H1 (cell line): ENCODE measurements around the gene KHDC4. TPM values are rescaled to one million over a fixed set of nuclear protein-coding genes. Genes with fewer than 3 reads are reported as not detected.

Source experiments
- CTCF ChIA-PET: fragments of 300-600 bp; sonication (Branson Sonifier 250); formaldehyde crosslinking; loops from one replicate; lab custom pipeline; 2021; ENCODE audit not compliant: partially characterized antibody; lab: Charles Lee
- POLR2A ChIA-PET: fragments of 300-600 bp; sonication (Branson Sonifier 250); formaldehyde crosslinking; loops from one replicate; lab custom pipeline; 2021; ENCODE audit warnings: inconsistent platforms; ENCODE audit not compliant: partially characterized antibody; lab: Charles Lee
- DNase-seq, 2 experiments: peaks; one replicate each; pipeline versions ENCODE4 v3.0.0 to v3.0.0-alpha.2; 2010 to 2022; ENCODE audit warnings: low spot score in 2 of 2, low read depth in 1 of 2, mixed read lengths in 1 of 2
- FAIRE-seq: peaks from 2 replicates; lab custom pipeline; 2011; peaks lifted over from hg19 to GRCh38; lab: Jason Lieb, UNC
- H2AFZ ChIP-seq: 2 replicates; pipeline ENCODE4 v1.8.1; 2012; ENCODE audit warnings: low read length, inconsistent platforms
- H2AK5ac ChIP-seq: 2 replicates; pipeline ENCODE4 v1.6.1; 2013; ENCODE audit warnings: low read depth, low read length
- H2BK120ac ChIP-seq: replicated peaks from 2 replicates; pipeline ENCODE3; 2013; ENCODE audit warnings: low read depth, low read length, inconsistent platforms
- H2BK12ac ChIP-seq: 2 replicates; pipeline ENCODE4 v1.6.1; 2013; ENCODE audit warnings: low read depth, low read length
- H2BK15ac ChIP-seq: 2 replicates; pipeline ENCODE4 v1.6.1; 2013; ENCODE audit warnings: low read length
- H2BK20ac ChIP-seq: 2 replicates; pipeline ENCODE4 v1.6.1; 2013; ENCODE audit warnings: low read length
- H2BK5ac ChIP-seq: 2 replicates; pipeline ENCODE4 v1.6.1; 2013; ENCODE audit warnings: low read depth, low read length
- H3K14ac ChIP-seq: 2 replicates; pipeline ENCODE4 v1.6.1; 2013; ENCODE audit warnings: inconsistent platforms; ENCODE audit not compliant: insufficient read length
- H3K18ac ChIP-seq: 2 replicates; pipeline ENCODE4 v1.6.1; 2013; ENCODE audit warnings: low read length; ENCODE audit errors: extremely low read depth
- H3K23ac ChIP-seq: 2 replicates; pipeline ENCODE4 v1.6.1; 2013; ENCODE audit warnings: inconsistent platforms; ENCODE audit not compliant: insufficient read length
- H3K23me2 ChIP-seq: 2 replicates; pipeline ENCODE4 v1.6.1; 2013; ENCODE audit warnings: low read depth, low read length
- H3K27ac ChIP-seq: 2 replicates; pipeline ENCODE4 v1.6.1; 2011; ENCODE audit warnings: low read depth, low read length, inconsistent platforms
- H3K27me3 ChIP-seq, 4 experiments: replicated peaks in 1 of 4; 1 replicate in 1 of 4; 2 replicates in 3 of 4; pipeline versions ENCODE4 v1.6.1 to v1.8.1; 2011 to 2013; ENCODE audit warnings: low read length in 3 of 4, mild to moderate bottlenecking in 3 of 4, inconsistent platforms in 2 of 4, mixed read lengths in 2 of 4, moderate library complexity in 1 of 4; ENCODE audit not compliant: control insufficient read depth in 3 of 4, insufficient read depth in 3 of 4; ENCODE audit errors: extremely low read depth in 1 of 4
- H3K36me3 ChIP-seq, 4 experiments: 2 replicates each; pipeline versions ENCODE4 v1.6.1 to v1.8.1; 2011 to 2013; ENCODE audit warnings: mild to moderate bottlenecking in 4 of 4, low read length in 3 of 4, moderate library complexity in 2 of 4, control low read depth in 1 of 4, inconsistent platforms in 1 of 4; ENCODE audit not compliant: insufficient read depth in 4 of 4, control insufficient read depth in 2 of 4
- H3K4ac ChIP-seq: replicated peaks from 2 replicates; pipeline ENCODE3; 2013; ENCODE audit warnings: low read length, low read depth, mixed read lengths, inconsistent platforms; ENCODE audit not compliant: insufficient read length
- H3K4me1 ChIP-seq, 4 experiments: replicated peaks in 1 of 4; 1 replicate in 1 of 4; 2 replicates in 3 of 4; pipeline versions ENCODE4 v1.6.1 to v1.8.1; 2011 to 2013; ENCODE audit warnings: low read length in 3 of 4, inconsistent platforms in 2 of 4, mixed read lengths in 1 of 4; ENCODE audit not compliant: insufficient read depth in 4 of 4, control insufficient read depth in 3 of 4
- H3K4me2 ChIP-seq, 2 experiments: 2 replicates each; pipeline versions ENCODE4 v1.6.1 to v1.8.1; 2011 to 2013; ENCODE audit warnings: low read depth in 2 of 2, low read length in 2 of 2, control low read depth in 1 of 2, inconsistent platforms in 1 of 2, mild to moderate bottlenecking in 1 of 2; ENCODE audit not compliant: insufficient read depth in 1 of 2
- H3K4me3 ChIP-seq, 4 experiments: fragments of 200-600, 300-600 bp in 1 of 4; sonication (generic), shearing (Covaris generic), sonication (Bioruptor Twin) in 1 of 4; 2 replicates each; pipeline versions ENCODE4 v1.5.1 to v1.8.1; 2011 to 2016; ENCODE audit warnings: low read length in 4 of 4, low read depth in 3 of 4, control low read depth in 2 of 4, inconsistent platforms in 2 of 4, mild to moderate bottlenecking in 2 of 4, mixed read lengths in 1 of 4, moderate library complexity in 1 of 4; ENCODE audit not compliant: insufficient read depth in 2 of 4; ENCODE audit errors: extremely low read depth in 1 of 4
- H3K56ac ChIP-seq: replicated peaks from 2 replicates; pipeline ENCODE3; 2013; ENCODE audit warnings: low read depth, mild to moderate bottlenecking, mixed read lengths, low read length, inconsistent platforms; ENCODE audit not compliant: insufficient read length
- H3K79me1 ChIP-seq: 2 replicates; pipeline ENCODE4 v1.6.1; 2013; ENCODE audit warnings: low read depth, low read length, control low read depth
- H3K79me2 ChIP-seq, 2 experiments: 2 replicates each; pipeline versions ENCODE4 v1.6.1 to v1.8.1; 2012 to 2013; ENCODE audit warnings: low read length in 2 of 2, mild to moderate bottlenecking in 2 of 2, inconsistent platforms in 1 of 2; ENCODE audit not compliant: insufficient read depth in 2 of 2, control insufficient read depth in 1 of 2
- H3K9ac ChIP-seq, 4 experiments: replicated peaks in 1 of 4; 1 replicate in 1 of 4; 2 replicates in 3 of 4; pipeline versions ENCODE4 v1.6.1 to v1.8.1; 2011 to 2013; ENCODE audit warnings: low read depth in 3 of 4, low read length in 3 of 4, control low read depth in 2 of 4, mild to moderate bottlenecking in 2 of 4, moderate library complexity in 2 of 4, inconsistent platforms in 1 of 4; ENCODE audit errors: extremely low read depth in 1 of 4
- H3K9me3 ChIP-seq, 2 experiments: 2 replicates each; pipeline versions ENCODE4 v1.6.1 to v1.8.1; 2012 to 2013; ENCODE audit warnings: mild to moderate bottlenecking in 2 of 2, moderate library complexity in 2 of 2, control low read depth in 1 of 2, inconsistent platforms in 1 of 2, low read depth in 1 of 2, low read length in 1 of 2, mixed read lengths in 1 of 2; ENCODE audit not compliant: insufficient read depth in 2 of 2
- H4K20me1 ChIP-seq, 2 experiments: replicated peaks in 1 of 2; 2 replicates each; pipeline versions ENCODE3 to v1.8.1; 2011 to 2013; ENCODE audit warnings: inconsistent platforms in 2 of 2, low read length in 2 of 2, mild to moderate bottlenecking in 1 of 2; ENCODE audit not compliant: insufficient read depth in 2 of 2, control insufficient read depth in 1 of 2
- H4K5ac ChIP-seq: 2 replicates; pipeline ENCODE4 v1.6.1; 2013; ENCODE audit warnings: low read length, low read depth, mixed read lengths, inconsistent platforms; ENCODE audit not compliant: insufficient read length
- H4K8ac ChIP-seq: 2 replicates; pipeline ENCODE4 v1.8.0; 2013; ENCODE audit warnings: mild to moderate bottlenecking, moderate library complexity, low read length, inconsistent platforms; ENCODE audit not compliant: insufficient read depth; ENCODE audit errors: extremely low read depth
- H4K91ac ChIP-seq: replicated peaks from 2 replicates; pipeline ENCODE3; 2013; ENCODE audit warnings: low read length, mixed read lengths, inconsistent platforms; ENCODE audit not compliant: insufficient read length
- CREB1 ChIP-seq: IDR thresholded peaks from 2 replicates; pipeline ENCODE4 v1.6.1; 2012; ENCODE audit warnings: inconsistent platforms
- EP300 ChIP-seq, 2 experiments: IDR thresholded peaks; 1 replicate in 1 of 2; 2 replicates in 1 of 2; pipeline ENCODE4 v1.6.1; 2011 to 2012; ENCODE audit warnings: low read depth in 2 of 2, low read length in 2 of 2, mild to moderate bottlenecking in 2 of 2, borderline replicate concordance in 1 of 2, inconsistent platforms in 1 of 2, moderate library complexity in 1 of 2
- HDAC6 ChIP-seq: IDR thresholded peaks from one replicate; pipeline ENCODE4 v1.7.1; 2012; ENCODE audit warnings: low read depth, mild to moderate bottlenecking, inconsistent platforms, low read length, moderate library complexity
- NANOG ChIP-seq: IDR thresholded peaks from 2 replicates; pipeline ENCODE4 v1.6.1; 2011; ENCODE audit warnings: low read length, low read depth, mild to moderate bottlenecking, inconsistent platforms; ENCODE audit not compliant: insufficient read depth, poor library complexity, severe bottlenecking
- POU5F1 ChIP-seq: IDR thresholded peaks from 2 replicates; pipeline ENCODE4 v1.6.1; 2011; ENCODE audit warnings: low read depth, mild to moderate bottlenecking, low read length, moderate library complexity
- RAD21 ChIP-seq, 2 experiments: IDR thresholded peaks in 1 of 2; conservative IDR thresholded peaks in 1 of 2; 2 replicates each; pipeline ENCODE4 v1.6.1; 2011; ENCODE audit warnings: low read depth in 2 of 2, low read length in 2 of 2, improper control_type of control experiment in 1 of 2, inconsistent platforms in 1 of 2, mild to moderate bottlenecking in 1 of 2, moderate library complexity in 1 of 2
- SP2 ChIP-seq: IDR thresholded peaks from 2 replicates; pipeline ENCODE4 v1.6.1; 2012; ENCODE audit warnings: mild to moderate bottlenecking, low read length, inconsistent platforms
- WGBS, 2 experiments: shearing (Covaris generic) in 1 of 2; methylation state at CpG; one replicate each; pipeline versions ENCODE4 v1.1.6 to v1.1.7; 2013 to 2015; ENCODE audit warnings: low lambda C conversion rate in 2 of 2, mixed read lengths in 2 of 2, inconsistent platforms in 1 of 2, low coverage in 1 of 2, missing lambda C conversion rate in 1 of 2; ENCODE audit not compliant: insufficient replicate concordance in 2 of 2, insufficient coverage in 1 of 2, insufficient read length in 1 of 2; ENCODE audit errors: extremely low coverage in 1 of 2, missing lambda C conversion rate in 1 of 2; 5-methylcytosine and 5-hydroxymethylcytosine counted together
- polyA plus RNA-seq, 7 experiments: library from polyadenylated mRNA; depleted of rRNA in 3 of 7; stranded (reverse) in 5 of 7; unstranded in 2 of 7; fragments of >200 nt in 5 of 7; fragments of 200-250 nt in 2 of 7; gene quantifications; 1 replicate in 5 of 7; 2 replicates in 1 of 7; 4 replicates in 1 of 7; pipeline versions ENCODE4 v1.2.1 to v1.2.3, GENCODE V29; 2011 to 2013; ENCODE audit warnings: missing spikeins in 2 of 7, mixed read lengths in 2 of 7
- total RNA-seq: library from RNA; stranded (reverse); fragmentation: NEBNext Ultra II Directional; extraction: Animal tissue kit (Norgen Biotek cat#: 25700); gene quantifications from 2 replicates; pipeline ENCODE4 v1.2.1, GENCODE V29; 2021
- TF ChIP-seq, protein P1 (sequence below), 3 experiments: IDR thresholded peaks; 1 replicate in 2 of 3; 2 replicates in 1 of 3; pipeline versions ENCODE4 v1.5.1 to v1.6.1; 2011; ENCODE audit warnings: low read length in 3 of 3, mild to moderate bottlenecking in 3 of 3, inconsistent platforms in 2 of 3, low read depth in 1 of 3, moderate library complexity in 1 of 3; ENCODE audit not compliant: insufficient read depth in 1 of 3; ENCODE audit errors: control extremely low read depth in 1 of 3

Gene KHDC4
- total and polyA plus RNA-seq, 2 of the 8 experiments (the other 6 are each of a cell fraction or from before 2014, with no cell fraction given), result 56.6 to 81.1 TPM

- CTCF ChIA-PET, result interaction anchor here (0.7 to 9.6 kb wide), 21 partner anchors 7 to 116 kb away, joined by 3 to 126 read pairs (median 5); partner anchors contain the start of genes KHDC4 and SSR2
- Histone ChIP-seq H3K4me1 (peaks cover 31 to 49% (median 33%) of the 10 kb centered on the region in 4 experiments), H3K23ac (no peak within 1 kb of the TSS), H3K56ac (peak within 1 kb of the TSS; percentile 55), H2AFZ (no peak within 1 kb of the TSS), H3K4me2 (peak within 1 kb of the TSS; percentile 93 to 99), H2AK5ac (peak within 1 kb of the TSS; percentile 29), H2BK120ac (peak within 1 kb of the TSS; percentile 67), H4K5ac (peak within 1 kb of the TSS; percentile 90), H3K9me3 (no peaks in the 10 kb centered on the region), H2BK20ac (0 out of 2 replicates have a peak within 1 kb of the TSS, but pooled peaks have one; percentile 48), H4K8ac (peak within 1 kb of the TSS; percentile 93; the same call in 1 of the 2 replicates), H3K79me1 (peaks cover 16% of the 10 kb centered on the region), H3K36me3 (peaks cover 0 to 3% (median 0%) of the 10 kb centered on the region in 4 experiments; a peak in 1 of 8 replicates), H3K27ac (peak within 1 kb of the TSS; percentile 88), H3K4me3 (peak within 1 kb of the TSS; percentile 77 to 97 (median 90)), H3K23me2 (peaks cover 25% of the 10 kb centered on the region), H4K91ac (peak within 1 kb of the TSS; percentile 79), H4K20me1 (peaks cover 13 to 21% of the 10 kb centered on the region in 2 experiments), H3K4ac (peak within 1 kb of the TSS; percentile 91), H3K27me3 (no peaks in the 10 kb centered on the region), H3K18ac (peak within 1 kb of the TSS; percentile 95), H2BK15ac (peak within 1 kb of the TSS; percentile 40; the same call in 1 of the 2 replicates), H3K79me2 (peaks cover 32 to 44% of the 10 kb centered on the region in 2 experiments), H3K9ac (peak within 1 kb of the TSS; percentile 85 to 92 (median 87)), H3K14ac (no peak within 1 kb of the TSS), H2BK5ac (peak within 1 kb of the TSS; percentile 97), H2BK12ac (peak within 1 kb of the TSS; percentile 77; the same call in 1 of the 2 replicates)
- FAIRE-seq (no peak), DNase-seq (peak; percentile 78 to 90)
- POLR2A ChIA-PET, result interaction anchor here (0.6 to 19.2 kb wide), 27 partner anchors 6 to 303 kb away, joined by 3 to 282 read pairs (median 4); partner anchors contain the start of genes ARHGEF2, KHDC4, LAMTOR2 and MEX3A
- WGBS, 2 experiments, result 0% methylated on average over 23 of the region's 52 CpGs; no CpG with 5 or more reads in 1 of the 2 experiments
- TF ChIP-seq POU5F1, result no peak
- TF ChIP-seq EP300 (IDR thresholded peaks at IDR 0.05; ENCODE audit: borderline replicate concordance in 1 of 2, low read depth in 2 of 2, low read length in 2 of 2), result no peak; a peak in 1 of 3 replicates
- TF ChIP-seq, protein P1, sequence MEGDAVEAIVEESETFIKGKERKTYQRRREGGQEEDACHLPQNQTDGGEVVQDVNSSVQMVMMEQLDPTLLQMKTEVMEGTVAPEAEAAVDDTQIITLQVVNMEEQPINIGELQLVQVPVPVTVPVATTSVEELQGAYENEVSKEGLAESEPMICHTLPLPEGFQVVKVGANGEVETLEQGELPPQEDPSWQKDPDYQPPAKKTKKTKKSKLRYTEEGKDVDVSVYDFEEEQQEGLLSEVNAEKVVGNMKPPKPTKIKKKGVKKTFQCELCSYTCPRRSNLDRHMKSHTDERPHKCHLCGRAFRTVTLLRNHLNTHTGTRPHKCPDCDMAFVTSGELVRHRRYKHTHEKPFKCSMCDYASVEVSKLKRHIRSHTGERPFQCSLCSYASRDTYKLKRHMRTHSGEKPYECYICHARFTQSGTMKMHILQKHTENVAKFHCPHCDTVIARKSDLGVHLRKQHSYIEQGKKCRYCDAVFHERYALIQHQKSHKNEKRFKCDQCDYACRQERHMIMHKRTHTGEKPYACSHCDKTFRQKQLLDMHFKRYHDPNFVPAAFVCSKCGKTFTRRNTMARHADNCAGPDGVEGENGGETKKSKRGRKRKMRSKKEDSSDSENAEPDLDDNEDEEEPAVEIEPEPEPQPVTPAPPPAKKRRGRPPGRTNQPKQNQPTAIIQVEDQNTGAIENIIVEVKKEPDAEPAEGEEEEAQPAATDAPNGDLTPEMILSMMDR (IDR thresholded peaks at IDR 0.05; ENCODE audit: control extremely low read depth in 1 of 3, insufficient read depth in 1 of 3, low read depth in 1 of 3, low read length in 3 of 3), result peak; percentile 56 to 67 (median 65)
- no peak for TF ChIP-seq NANOG
- peak; percentile 38 to 56 for TF ChIP-seq RAD21 (IDR thresholded peaks at IDR 0.05 in 1 of 2, conservative IDR thresholded peaks at IDR 0.05 in 1 of 2; ENCODE audit: low read depth in 2 of 2, low read length in 2 of 2)
- no peak for TF ChIP-seq HDAC6
- no peak for TF ChIP-seq SP2
- peak; percentile 49; the same call in 1 of the 2 replicates for TF ChIP-seq CREB1
These were observed 44.2 kb upstream of the KHDC4 start, which contains the start of gene ARHGEF2 for GRCh38 chr1:155978325-155978972. Gene ARHGEF2 (minus strand): TSS chr1:155978547. CDS start chr1:155978427, 120 bp downstream.
